ENCODE measurements around the gene LTB. TPM values are rescaled to one million over a fixed set of nuclear protein-coding genes. Genes with fewer than 3 reads are reported as not detected.

LTB gene
- total and polyA plus RNA-seq, 7 experiments from 2014 or later = 370 to 2,371 (median 728) TPM

DNA sequence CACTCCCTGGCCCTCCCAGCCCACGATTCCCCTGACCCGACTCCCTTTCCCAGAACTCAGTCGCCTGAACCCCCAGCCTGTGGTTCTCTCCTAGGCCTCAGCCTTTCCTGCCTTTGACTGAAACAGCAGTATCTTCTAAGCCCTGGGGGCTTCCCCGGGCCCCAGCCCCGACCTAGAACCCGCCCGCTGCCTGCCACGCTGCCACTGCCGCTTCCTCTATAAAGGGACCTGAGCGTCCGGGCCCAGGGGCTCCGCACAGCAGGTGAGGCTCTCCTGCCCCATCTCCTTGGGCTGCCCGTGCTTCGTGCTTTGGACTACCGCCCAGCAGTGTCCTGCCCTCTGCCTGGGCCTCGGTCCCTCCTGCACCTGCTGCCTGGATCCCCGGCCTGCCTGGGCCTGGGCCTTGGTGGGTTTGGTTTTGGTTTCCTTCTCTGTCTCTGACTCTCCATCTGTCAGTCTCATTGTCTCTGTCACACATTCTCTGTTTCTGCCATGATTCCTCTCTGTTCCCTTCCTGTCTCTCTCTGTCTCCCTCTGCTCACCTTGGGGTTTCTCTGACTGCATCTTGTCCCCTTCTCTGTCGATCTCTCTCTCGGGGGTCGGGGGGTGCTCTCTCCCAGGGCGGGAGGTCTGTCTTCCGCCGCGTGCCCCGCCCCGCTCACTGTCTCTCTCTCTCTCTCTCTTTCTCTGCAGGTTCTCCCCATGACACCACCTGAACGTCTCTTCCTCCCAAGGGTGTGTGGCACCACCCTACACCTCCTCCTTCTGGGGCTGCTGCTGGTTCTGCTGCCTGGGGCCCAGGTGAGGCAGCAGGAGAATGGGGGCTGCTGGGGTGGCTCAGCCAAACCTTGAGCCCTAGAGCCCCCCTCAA is 9.9 kb downstream of the LTB start, which contains the start of gene LTA:
LTA (plus strand) TSS at position 249 of the 871 bp plus-strand sequence; CDS start at position 703, 454 bp downstream.
- CTCF ChIA-PET = interaction anchor here (2.8 to 18.2 kb wide), 5 partner anchors 9 to 26 kb away, joined by 22 to 687 read pairs (median 48); partner anchors contain the start of genes ATP6V1G2, LST1, LTB and NCR3
- intact Hi-C loops (cut with micrococcal nuclease) = loop anchor here (1.0 kb wide), 5 partner anchors 8 to 25 kb away; partner anchors contain the start of genes LTB (in 1 of the 2) and NFKBIL1 (in 1 of the 2)
- peaks cover 0 to 2% (median 0%) of the 10 kb centered on the region in 11 donors for H3K9me3 Mint-ChIP-seq
- H3K27me3 Mint-ChIP-seq = peaks cover 0 to 25% (median 0%) of the 10 kb centered on the region in 5 donors
- H3K4me1 Mint-ChIP-seq = peaks cover 67 to 100% (median 96%) of the 10 kb centered on the region in 7 donors
- POLR2A ChIA-PET = interaction anchor here (0.6 to 66.4 kb wide), 4 partner anchors 8 to 291 kb away, joined by 3 to 3078 read pairs (median 1540); partner anchors contain the start of genes AIF1, ATP6V1G2, DDX39B and LST1
- peak within 1 kb of the TSS; percentile 97 for H3K27ac ChIP-seq (ENCODE audit: low read depth, low read length)
- H3K27me3 ChIP-seq (ENCODE audit: control insufficient read depth in 2 of 2, insufficient read depth in 2 of 2, low read length in 2 of 2) = no peaks in the 10 kb centered on the region
- no peaks in the 10 kb centered on the region for H3K9me3 ChIP-seq (ENCODE audit: control insufficient read depth in 2 of 3, low read length in 3 of 3)
- peak within 1 kb of the TSS; percentile 93 to 99 (median 98) for H3K4me3 Mint-ChIP-seq
- ATAC-seq (peak; percentile 74), DNase-seq (peak; percentile 52 to 82 (median 77))
- peak within 1 kb of the TSS; percentile 69 for H3K4me3 ChIP-seq (ENCODE audit: low read length)
- peaks cover 0 to 3% (median 2%) of the 10 kb centered on the region in 3 experiments for H3K36me3 ChIP-seq (ENCODE audit: control insufficient read depth in 2 of 3, insufficient read depth in 3 of 3, low read length in 3 of 3)
- peaks cover 72% of the 10 kb centered on the region in 2 donors for H3K4me1 ChIP-seq (ENCODE audit: control insufficient read depth in 2 of 2, insufficient read depth in 2 of 2, low read length in 2 of 2)
- peak within 1 kb of the TSS; percentile 97 to 99 (median 99) for H3K27ac Mint-ChIP-seq
- H3K36me3 Mint-ChIP-seq = peaks cover 3 to 38% (median 4%) of the 10 kb centered on the region in 5 donors

DNA sequence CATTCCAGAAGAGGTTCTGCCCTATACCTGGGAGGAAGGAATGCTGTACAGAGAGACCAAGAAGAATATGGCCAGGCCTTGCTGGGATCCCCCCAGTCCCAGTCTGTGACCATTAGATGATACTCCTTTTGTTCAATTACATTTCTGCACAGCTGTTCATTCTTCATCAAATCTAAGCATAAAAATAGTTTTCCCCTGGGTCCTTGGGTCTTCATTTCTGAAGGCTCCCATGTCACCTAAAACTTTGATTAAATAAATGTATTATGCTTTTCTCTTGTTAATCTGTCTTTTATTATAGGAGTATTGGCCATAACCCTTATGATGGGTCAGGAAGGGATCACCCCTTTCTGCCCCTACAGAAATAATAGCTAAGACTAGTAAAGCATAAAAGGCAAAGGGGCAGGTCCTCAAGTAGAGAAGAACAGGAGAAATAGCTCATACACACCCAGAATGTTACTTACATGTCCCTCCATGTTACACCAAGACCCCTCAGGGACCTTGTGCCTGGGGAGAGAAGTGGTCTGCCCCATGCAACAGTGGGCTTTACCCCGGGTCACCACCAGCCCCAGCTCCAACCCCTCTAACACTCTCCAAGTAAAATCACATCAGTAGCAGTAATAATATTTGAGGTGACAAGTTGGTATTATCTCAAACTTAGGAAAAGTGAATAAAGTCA is 12.2 kb downstream of the LTB start:
- Histone ChIP-seq H3K4me1 (ENCODE audit: control insufficient read depth in 2 of 2, insufficient read depth in 2 of 2, low read length in 2 of 2) (peaks cover 69 to 73% of the 10 kb centered on the region in 2 donors), H3K27ac (ENCODE audit: low read depth, low read length) (peak overlapping the region; percentile 77), H3K36me3 (ENCODE audit: control insufficient read depth in 2 of 3, insufficient read depth in 3 of 3, low read length in 3 of 3) (peaks cover 0 to 7% (median 0%) of the 10 kb centered on the region in 3 experiments), H3K9me3 (ENCODE audit: control insufficient read depth in 2 of 3, low read length in 3 of 3) (no peaks in the 10 kb centered on the region), H3K27me3 (ENCODE audit: control insufficient read depth in 2 of 2, insufficient read depth in 2 of 2, low read length in 2 of 2) (no peaks in the 10 kb centered on the region), H3K4me3 (ENCODE audit: low read length) (no peak overlapping the region)
- Mint-ChIP-seq H3K36me3 (peaks cover 0 to 23% (median 4%) of the 10 kb centered on the region in 5 donors), H3K27me3 (peaks cover 0 to 31% (median 0%) of the 10 kb centered on the region in 5 donors), H3K4me1 (peaks cover 57 to 93% (median 82%) of the 10 kb centered on the region in 7 donors), H3K27ac (peak overlapping the region; percentile 19 to 99 (median 94)), H3K4me3 (peak overlapping the region in 8 of 10 donors; percentile 9 to 99 (median 38)), H3K9me3 (peaks cover 0 to 2% (median 0%) of the 10 kb centered on the region in 11 donors)
- CTCF ChIA-PET = interaction anchor here (0.6 to 5.1 kb wide), 5 partner anchors 11 to 26 kb away, joined by 4 to 48 read pairs (median 10); partner anchors contain the start of genes LTB and NCR3
- DNase-seq (no peak), ATAC-seq (no peak)
- intact Hi-C loops (cut with micrococcal nuclease) = loop anchor here in 1 of 2 donors (2.0 kb wide), 1 partner anchor 51 kb away; the partner anchor contains the start of gene PRRC2A
- POLR2A ChIA-PET = interaction anchor here (0.6 to 66.4 kb wide), 4 partner anchors 6 to 102 kb away, joined by 4 to 3078 read pairs (median 1542); partner anchors contain the start of genes AIF1, ATP6V1G2, DDX39B and LST1

DNA sequence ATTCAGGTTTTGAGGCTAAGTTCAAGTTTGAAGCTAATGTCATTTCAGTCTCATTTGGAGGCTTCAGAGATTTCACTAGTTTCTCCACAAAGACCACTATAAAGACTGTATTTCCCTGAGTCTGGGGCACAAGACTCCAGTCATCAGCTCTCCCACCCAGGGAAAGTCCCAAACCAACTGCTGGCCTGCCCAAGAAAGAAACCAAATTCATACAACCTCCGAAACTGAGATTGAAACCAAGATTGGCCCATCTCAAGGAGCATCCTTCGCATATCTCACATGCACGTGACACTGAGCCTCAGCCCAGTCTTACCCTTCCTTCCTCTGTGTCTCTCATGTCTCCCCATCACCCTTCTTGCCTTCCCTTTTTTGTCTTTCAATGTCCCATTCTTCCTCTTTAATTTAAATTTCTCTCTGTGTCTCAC is 13.7 kb downstream of the LTB start:
- peaks cover 0 to 41% (median 0%) of the 10 kb centered on the region in 5 donors for H3K27me3 Mint-ChIP-seq
- Histone ChIP-seq H3K27me3 (ENCODE audit: control insufficient read depth in 2 of 2, insufficient read depth in 2 of 2, low read length in 2 of 2) (no peaks in the 10 kb centered on the region), H3K27ac (ENCODE audit: low read depth, low read length) (peak overlapping the region; percentile 77), H3K9me3 (ENCODE audit: control insufficient read depth in 2 of 3, low read length in 3 of 3) (no peaks in the 10 kb centered on the region), H3K4me3 (ENCODE audit: low read length) (peak overlapping the region; percentile 23), H3K36me3 (ENCODE audit: control insufficient read depth in 2 of 3, insufficient read depth in 3 of 3, low read length in 3 of 3) (peaks cover 0 to 16% (median 0%) of the 10 kb centered on the region in 3 experiments), H3K4me1 (ENCODE audit: control insufficient read depth in 2 of 2, insufficient read depth in 2 of 2, low read length in 2 of 2) (peaks cover 55 to 58% of the 10 kb centered on the region in 2 donors)
- intact Hi-C loops (cut with micrococcal nuclease) = loop anchor here (1.0 to 2.0 kb wide), 4 partner anchors 8 to 52 kb away; partner anchors contain the start of gene PRRC2A (in 1 of the 2)
- POLR2A ChIA-PET = interaction anchor here (0.7 to 66.4 kb wide), 4 partner anchors 4 to 161 kb away, joined by 3 to 3078 read pairs (median 1540); partner anchors contain the start of genes AIF1, ATP6V1G2, DDAH2 and DDX39B
- CTCF ChIA-PET = interaction anchor here (0.8 to 5.1 kb wide), 6 partner anchors 9 to 28 kb away, joined by 3 to 48 read pairs (median 4); partner anchors contain the start of genes LTB and NCR3
- DNase-seq (peak in 7 of 9 donors; percentile 58 to 84 (median 68)), ATAC-seq (peak; percentile 82)
- peaks cover 57 to 88% (median 77%) of the 10 kb centered on the region in 7 donors for H3K4me1 Mint-ChIP-seq
- peaks cover 7 to 26% (median 8%) of the 10 kb centered on the region in 5 donors for H3K36me3 Mint-ChIP-seq
- peaks cover 0 to 2% (median 0%) of the 10 kb centered on the region in 11 donors for H3K9me3 Mint-ChIP-seq
- peak overlapping the region; percentile 84 to 99 (median 94) for H3K27ac Mint-ChIP-seq
- peak overlapping the region; percentile 39 to 77 (median 68) for H3K4me3 Mint-ChIP-seq

DNA sequence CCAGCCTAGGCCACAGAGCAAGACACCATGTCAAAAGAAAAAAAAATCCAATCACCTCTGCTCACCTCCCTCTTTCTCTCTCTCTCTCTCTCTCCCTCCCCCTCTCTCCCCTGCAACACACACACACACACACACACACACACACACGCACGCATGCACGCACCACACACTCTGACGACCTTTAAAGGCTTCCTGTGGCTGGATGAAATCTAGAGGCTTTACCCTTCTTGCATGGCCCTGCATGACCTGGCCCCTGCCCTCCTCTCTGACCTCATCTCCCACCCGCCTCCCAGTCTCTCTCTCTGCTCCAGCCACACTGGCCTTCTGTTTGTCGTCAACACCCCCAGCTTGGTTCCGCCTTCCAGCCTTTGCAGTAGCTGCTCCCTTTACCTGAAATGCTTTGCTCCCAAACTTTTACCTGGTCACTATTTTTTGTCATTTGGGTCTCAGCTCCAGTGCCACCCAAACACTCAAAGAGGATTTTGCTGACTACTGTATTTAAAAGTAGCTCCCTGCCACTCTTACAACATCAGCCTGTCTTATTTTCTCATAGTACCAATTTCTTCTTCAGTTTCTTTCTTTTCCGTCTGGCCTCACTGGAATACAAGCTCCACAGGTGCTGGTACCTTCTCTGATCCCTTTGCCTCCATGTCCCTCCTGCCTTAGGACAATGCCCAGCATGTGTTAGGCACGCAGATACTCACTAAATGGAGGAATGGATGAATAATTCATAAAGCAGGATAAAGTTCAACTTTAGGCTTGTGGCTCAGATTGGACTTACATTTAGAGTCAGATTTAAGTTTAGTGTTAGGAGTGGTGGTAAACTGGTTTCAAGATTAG is 14.5 kb downstream of the LTB start:
- peak overlapping the region; percentile 23 for H3K4me3 ChIP-seq (ENCODE audit: low read length)
- ATAC-seq (no peak), DNase-seq (no peak)
- H3K9me3 ChIP-seq (ENCODE audit: control insufficient read depth in 2 of 3, low read length in 3 of 3) = no peaks in the 10 kb centered on the region
- H3K27ac Mint-ChIP-seq = peak overlapping the region; percentile 84 to 99 (median 94)
- H3K4me1 Mint-ChIP-seq = peaks cover 58 to 88% (median 74%) of the 10 kb centered on the region in 7 donors
- intact Hi-C loops (cut with micrococcal nuclease) = loop anchor here (1.0 to 2.0 kb wide), 4 partner anchors 8 to 53 kb away; partner anchors contain the start of gene PRRC2A (in 1 of the 2)
- peaks cover 7 to 26% (median 13%) of the 10 kb centered on the region in 5 donors for H3K36me3 Mint-ChIP-seq
- ChIA-PET CTCF (interaction anchor here (0.6 to 5.1 kb wide), 8 partner anchors 8 to 262 kb away, joined by 3 to 48 read pairs (median 5); partner anchors contain the start of genes LTB and NCR3), POLR2A (interaction anchor here (0.6 to 66.4 kb wide), 4 partner anchors 4 to 162 kb away, joined by 3 to 3078 read pairs (median 1540); partner anchors contain the start of genes AIF1, ATP6V1G2, BAG6 and DDAH2)
- H3K36me3 ChIP-seq (ENCODE audit: control insufficient read depth in 2 of 3, insufficient read depth in 3 of 3, low read length in 3 of 3) = peaks cover 0 to 16% (median 0%) of the 10 kb centered on the region in 3 experiments
- peaks cover 0 to 46% (median 0%) of the 10 kb centered on the region in 5 donors for H3K27me3 Mint-ChIP-seq
- H3K9me3 Mint-ChIP-seq = peaks cover 0 to 2% (median 0%) of the 10 kb centered on the region in 11 donors
- peak overlapping the region; percentile 41 to 77 (median 68) for H3K4me3 Mint-ChIP-seq
- peaks cover 47 to 50% of the 10 kb centered on the region in 2 donors for H3K4me1 ChIP-seq (ENCODE audit: control insufficient read depth in 2 of 2, insufficient read depth in 2 of 2, low read length in 2 of 2)
- no peaks in the 10 kb centered on the region for H3K27me3 ChIP-seq (ENCODE audit: control insufficient read depth in 2 of 2, insufficient read depth in 2 of 2, low read length in 2 of 2)
- peak overlapping the region; percentile 77 for H3K27ac ChIP-seq (ENCODE audit: low read depth, low read length)

DNA sequence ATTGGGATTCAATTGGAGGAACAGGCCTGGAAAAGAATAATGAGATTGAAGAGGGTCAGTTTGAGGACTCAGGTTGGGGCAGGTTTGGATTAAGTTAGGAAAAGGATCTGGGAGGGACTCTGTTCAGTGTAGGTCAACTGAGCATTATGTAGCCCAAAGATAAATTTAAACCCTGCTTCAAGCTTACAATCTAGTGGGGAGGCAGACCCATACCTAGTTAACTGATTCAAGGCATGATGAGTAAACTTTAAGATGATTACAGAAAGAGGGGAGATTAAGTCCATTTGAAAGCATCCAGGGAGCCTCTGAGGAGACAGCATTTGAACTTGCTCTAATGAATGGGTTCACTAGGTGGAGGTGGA is 21.5 kb downstream of the LTB start:
- Mint-ChIP-seq H3K27me3 (peaks cover 0 to 33% (median 0%) of the 10 kb centered on the region in 5 donors), H3K4me1 (peaks cover 60 to 84% (median 69%) of the 10 kb centered on the region in 7 donors), H3K27ac (peak overlapping the region; percentile 5 to 90 (median 88)), H3K4me3 (peak overlapping the region in 8 of 10 donors; percentile 66 to 87 (median 82)), H3K36me3 (peaks cover 12 to 51% (median 18%) of the 10 kb centered on the region in 5 donors), H3K9me3 (no peaks in the 10 kb centered on the region)
- peaks cover 42 to 60% of the 10 kb centered on the region in 2 donors for H3K4me1 ChIP-seq (ENCODE audit: control insufficient read depth in 2 of 2, insufficient read depth in 2 of 2, low read length in 2 of 2)
- H3K4me3 ChIP-seq (ENCODE audit: low read length) = no peak overlapping the region
- intact Hi-C loops (cut with micrococcal nuclease) = no loop called here
- ATAC-seq (no peak), DNase-seq (no peak)
- H3K27ac ChIP-seq (ENCODE audit: low read depth, low read length) = peak overlapping the region; percentile 3
- H3K9me3 ChIP-seq (ENCODE audit: control insufficient read depth in 2 of 3, low read length in 3 of 3) = no peaks in the 10 kb centered on the region
- CTCF ChIA-PET = interaction anchor here (2.4 to 6.5 kb wide), 2 partner anchors 20 to 37 kb away, joined by 14 to 57 read pairs; partner anchors contain the start of gene LTB
- H3K36me3 ChIP-seq (ENCODE audit: control insufficient read depth in 2 of 3, insufficient read depth in 3 of 3, low read length in 3 of 3) = peaks cover 0 to 15% (median 0%) of the 10 kb centered on the region in 3 experiments
- POLR2A ChIA-PET = interaction anchor here (1.4 to 53.8 kb wide), 3 partner anchors 9 to 35 kb away, joined by 6 to 3078 read pairs (median 16); partner anchors contain the start of genes AIF1, DDX39B, LST1 and LTA
- H3K27me3 ChIP-seq (ENCODE audit: control insufficient read depth in 2 of 2, insufficient read depth in 2 of 2, low read length in 2 of 2) = no peaks in the 10 kb centered on the region
